ENCODE measurements around the gene LRRC26. TPM values are rescaled to one million over a fixed set of nuclear protein-coding genes. Genes with fewer than 3 reads are reported as not detected.

Gene LRRC26
- total and polyA plus RNA-seq, 4 donors, result 0.12 to 5.2 (median 0.57) TPM

DNA sequence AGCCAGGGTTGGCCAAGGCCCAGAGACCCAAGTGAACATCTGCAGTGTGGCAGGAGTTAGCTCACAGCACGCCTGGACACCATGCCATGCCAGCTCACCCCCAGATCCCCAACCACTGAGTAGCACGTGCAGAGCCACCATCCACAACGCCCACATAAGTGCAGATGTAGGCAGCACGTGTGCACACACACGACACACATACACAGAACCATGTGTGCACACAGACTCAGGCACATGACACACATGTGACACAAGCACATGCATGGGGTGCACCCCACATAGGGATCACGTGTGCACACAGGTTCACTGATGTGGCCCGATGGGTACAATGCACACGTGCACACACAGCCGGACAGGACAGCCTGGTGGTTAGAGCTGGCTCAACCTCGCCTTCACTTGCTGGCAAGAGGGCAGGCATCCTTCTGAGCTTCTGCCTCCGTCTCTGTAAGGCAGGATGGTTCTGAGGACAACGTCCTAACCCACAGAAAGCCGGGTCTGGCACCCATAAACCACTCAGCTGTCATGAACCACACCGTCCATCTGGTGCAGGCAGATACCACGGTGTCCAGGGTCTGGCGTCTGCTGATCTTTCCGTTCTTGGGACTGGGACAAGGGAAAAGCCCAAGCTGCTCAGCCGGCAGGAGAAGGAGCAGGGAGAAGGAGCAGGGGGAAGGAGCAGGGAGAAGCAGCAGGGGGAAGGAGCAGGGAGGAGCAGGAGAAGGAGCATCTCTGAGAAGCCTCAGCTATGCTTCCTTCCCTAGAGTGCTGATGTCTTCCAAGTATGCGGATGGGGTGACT is 12.0 kb downstream of the LRRC26 start:
- Histone ChIP-seq H3K9me3 (ENCODE audit: control insufficient read depth in 4 of 4, insufficient read depth in 3 of 4, low read length in 3 of 4) (peaks cover 0 to 3% (median 0%) of the 10 kb centered on the region in 4 donors), H3K27me3 (ENCODE audit: control insufficient read depth in 3 of 3, insufficient read depth in 3 of 3, low read length in 2 of 3) (peaks cover 3 to 74% (median 38%) of the 10 kb centered on the region in 3 donors), H3K4me1 (ENCODE audit: control insufficient read depth in 5 of 5, insufficient read depth in 5 of 5, low read length in 5 of 5) (peaks cover 0 to 5% (median 0%) of the 10 kb centered on the region in 5 donors), H3K9ac (ENCODE audit: insufficient read depth in 1 of 2, low read length in 2 of 2) (no peak overlapping the region), H3K4me3 (no peak overlapping the region), H3K27ac (ENCODE audit: low read depth in 1 of 2, low read length in 1 of 2) (no peak overlapping the region), H3K36me3 (ENCODE audit: control insufficient read depth in 4 of 4, insufficient read depth in 4 of 4, low read length in 4 of 4) (no peaks in the 10 kb centered on the region)
- 67% methylated on average over 19 of the region's 19 CpGs for WGBS, 2 donors
- TF ChIP-seq, protein P1, sequence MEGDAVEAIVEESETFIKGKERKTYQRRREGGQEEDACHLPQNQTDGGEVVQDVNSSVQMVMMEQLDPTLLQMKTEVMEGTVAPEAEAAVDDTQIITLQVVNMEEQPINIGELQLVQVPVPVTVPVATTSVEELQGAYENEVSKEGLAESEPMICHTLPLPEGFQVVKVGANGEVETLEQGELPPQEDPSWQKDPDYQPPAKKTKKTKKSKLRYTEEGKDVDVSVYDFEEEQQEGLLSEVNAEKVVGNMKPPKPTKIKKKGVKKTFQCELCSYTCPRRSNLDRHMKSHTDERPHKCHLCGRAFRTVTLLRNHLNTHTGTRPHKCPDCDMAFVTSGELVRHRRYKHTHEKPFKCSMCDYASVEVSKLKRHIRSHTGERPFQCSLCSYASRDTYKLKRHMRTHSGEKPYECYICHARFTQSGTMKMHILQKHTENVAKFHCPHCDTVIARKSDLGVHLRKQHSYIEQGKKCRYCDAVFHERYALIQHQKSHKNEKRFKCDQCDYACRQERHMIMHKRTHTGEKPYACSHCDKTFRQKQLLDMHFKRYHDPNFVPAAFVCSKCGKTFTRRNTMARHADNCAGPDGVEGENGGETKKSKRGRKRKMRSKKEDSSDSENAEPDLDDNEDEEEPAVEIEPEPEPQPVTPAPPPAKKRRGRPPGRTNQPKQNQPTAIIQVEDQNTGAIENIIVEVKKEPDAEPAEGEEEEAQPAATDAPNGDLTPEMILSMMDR (IDR thresholded peaks at IDR 0.05; ENCODE audit: control extremely low read depth, extremely low read depth), result no peak
- ATAC-seq (ENCODE audit: insufficient read depth, low FRiP score) (no peak), DNase-seq (no peak)

DNA sequence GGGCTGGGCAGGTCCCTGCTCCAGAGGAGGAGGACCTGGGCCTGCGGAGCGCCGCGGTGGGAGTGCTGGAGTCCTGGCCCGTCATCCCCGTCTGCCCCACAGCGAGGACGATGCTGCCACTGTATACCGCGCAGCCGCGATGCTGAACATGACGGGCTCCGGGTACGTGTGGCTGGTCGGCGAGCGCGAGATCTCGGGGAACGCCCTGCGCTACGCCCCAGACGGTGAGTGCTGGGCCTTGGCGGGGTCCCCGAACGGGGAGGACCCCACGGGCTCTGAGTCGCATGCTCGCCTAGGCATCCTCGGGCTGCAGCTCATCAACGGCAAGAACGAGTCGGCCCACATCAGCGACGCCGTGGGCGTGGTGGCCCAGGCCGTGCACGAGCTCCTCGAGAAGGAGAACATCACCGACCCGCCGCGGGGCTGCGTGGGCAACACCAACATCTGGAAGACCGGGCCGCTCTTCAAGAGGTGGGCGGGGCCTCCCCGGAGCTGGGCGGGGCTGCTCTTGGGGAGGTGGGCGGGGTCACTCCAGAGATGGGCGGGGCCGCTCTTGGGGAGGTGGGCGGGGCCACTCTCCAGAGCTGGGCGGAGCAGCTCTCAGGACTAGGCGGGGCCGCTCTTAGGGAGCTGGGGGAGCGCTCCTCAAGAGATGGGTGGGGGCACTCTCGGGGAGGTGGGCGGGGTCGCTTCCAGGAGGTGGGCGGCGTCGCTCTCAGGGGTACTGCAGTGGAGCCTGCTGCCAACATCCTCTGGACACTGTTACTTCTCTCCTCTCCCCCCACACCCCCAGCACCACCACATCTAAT is 13.1 kb downstream of the LRRC26 start:
- DNase-seq (no peak), ATAC-seq (ENCODE audit: insufficient read depth, low FRiP score) (no peak)
- Histone ChIP-seq H3K9me3 (ENCODE audit: control insufficient read depth in 4 of 4, insufficient read depth in 3 of 4, low read length in 3 of 4) (peaks cover 0 to 3% (median 0%) of the 10 kb centered on the region in 4 donors), H3K36me3 (ENCODE audit: control insufficient read depth in 4 of 4, insufficient read depth in 4 of 4, low read length in 4 of 4) (no peaks in the 10 kb centered on the region), H3K4me1 (ENCODE audit: control insufficient read depth in 5 of 5, insufficient read depth in 5 of 5, low read length in 5 of 5) (peaks cover 0 to 5% (median 0%) of the 10 kb centered on the region in 5 donors), H3K27me3 (ENCODE audit: control insufficient read depth in 3 of 3, insufficient read depth in 3 of 3, low read length in 2 of 3) (peaks cover 3 to 67% (median 38%) of the 10 kb centered on the region in 3 donors), H3K4me3 (no peak overlapping the region), H3K27ac (ENCODE audit: low read depth in 1 of 2, low read length in 1 of 2) (no peak overlapping the region), H3K9ac (ENCODE audit: insufficient read depth in 1 of 2, low read length in 2 of 2) (no peak overlapping the region)
- TF ChIP-seq, protein P1 (IDR thresholded peaks at IDR 0.05; ENCODE audit: control extremely low read depth, extremely low read depth), result no peak
- WGBS, 2 donors, result 3 to 5% methylated on average over 56 to 65 of the region's 65 CpGs

DNA sequence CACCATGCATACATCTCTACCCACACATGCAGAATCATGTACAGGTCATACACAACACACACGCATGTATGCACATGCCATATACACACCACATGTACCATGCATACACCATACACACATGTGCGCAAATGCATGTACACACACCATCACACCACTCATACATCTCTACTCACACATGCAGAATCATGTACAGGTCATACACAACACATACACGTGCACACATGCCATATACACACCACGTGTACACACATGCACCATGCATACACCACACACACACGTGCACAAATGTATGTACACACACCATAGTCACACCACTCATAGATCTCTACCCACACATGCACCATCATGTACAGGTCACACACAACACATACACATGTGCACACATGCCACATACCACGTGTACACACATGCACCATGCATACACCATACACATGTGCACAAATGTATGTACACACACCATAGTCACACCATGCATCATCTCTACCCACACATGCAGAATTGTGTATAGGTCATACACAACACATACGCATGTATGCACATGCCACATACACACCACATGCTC is 16.9 kb downstream of the LRRC26 start:
- TF ChIP-seq, protein P1 (IDR thresholded peaks at IDR 0.05; ENCODE audit: control extremely low read depth, extremely low read depth), result no peak
- Histone ChIP-seq H3K27me3 (ENCODE audit: control insufficient read depth in 3 of 3, insufficient read depth in 3 of 3, low read length in 2 of 3) (peaks cover under 1 to 42% (median 25%) of the 10 kb centered on the region in 3 donors), H3K9me3 (ENCODE audit: control insufficient read depth in 4 of 4, insufficient read depth in 3 of 4, low read length in 3 of 4) (peaks cover 0 to 3% (median 0%) of the 10 kb centered on the region in 4 donors), H3K36me3 (ENCODE audit: control insufficient read depth in 4 of 4, insufficient read depth in 4 of 4, low read length in 4 of 4) (no peaks in the 10 kb centered on the region), H3K9ac (ENCODE audit: insufficient read depth in 1 of 2, low read length in 2 of 2) (no peak overlapping the region), H3K27ac (ENCODE audit: low read depth in 1 of 2, low read length in 1 of 2) (no peak overlapping the region), H3K4me1 (ENCODE audit: control insufficient read depth in 5 of 5, insufficient read depth in 5 of 5, low read length in 5 of 5) (peaks cover 0 to 5% (median 0%) of the 10 kb centered on the region in 5 donors), H3K4me3 (no peak overlapping the region)
- no peak for ATAC-seq (ENCODE audit: insufficient read depth, low FRiP score)
- no peak for DNase-seq
- WGBS, 2 donors, result 93 to 96% methylated on average over 7 of the region's 7 CpGs

Measured in lung (tissue), 12 donors.